ENCODE results near the gene LAMA4. TPM values are rescaled to one million over a fixed set of nuclear protein-coding genes. Genes with fewer than 3 reads are reported as not detected.

The LAMA4 gene
- total and polyA plus RNA-seq, 2 of the 13 experiments (the other 11 are each of a cell fraction or from before 2014, with no cell fraction given), result not detected

DNA sequence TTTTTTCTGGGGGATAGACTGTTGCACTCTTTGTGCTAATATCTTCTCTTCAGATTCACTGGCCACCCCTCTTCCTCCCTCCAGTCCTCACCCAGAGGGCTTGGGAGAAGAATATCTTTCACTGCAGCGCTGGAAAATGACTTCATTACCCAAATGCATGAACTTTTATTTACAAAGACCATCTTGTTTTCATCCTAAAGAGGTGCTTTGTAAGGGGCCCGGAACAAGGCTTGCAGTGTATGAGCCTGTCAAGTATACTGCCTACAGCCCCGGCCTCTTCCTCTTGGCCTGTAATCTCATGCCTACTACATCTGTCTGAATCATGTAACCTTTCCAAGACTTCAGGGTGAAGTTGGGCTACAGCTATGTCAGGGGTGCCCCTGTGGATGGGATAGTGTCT is 554 bp upstream of the LAMA4 start:
- POLR2A ChIA-PET, result no interaction called here
- Histone ChIP-seq H3K9me3 (ENCODE audit: low read length) (no peaks in the 10 kb centered on the region), H3K27ac (ENCODE audit: extremely low read length, insufficient read depth, low read length) (no peak overlapping the region), H3K4me3 (replicated peaks in 1 of 3; ENCODE audit: insufficient read depth in 1 of 3, low read depth in 2 of 3, low read length in 3 of 3) (no peak overlapping the region), H3K4me2 (ENCODE audit: low read depth, low read length) (no peak overlapping the region), H3K79me2 (ENCODE audit: insufficient read depth, low read length) (no peaks in the 10 kb centered on the region), H4K20me1 (ENCODE audit: insufficient read depth, low read length) (no peaks in the 10 kb centered on the region), H3K9ac (ENCODE audit: insufficient read depth, low read depth, low read length) (no peak overlapping the region), H3K4me1 (ENCODE audit: insufficient read depth, low read length) (no peaks in the 10 kb centered on the region), H3K27me3 (ENCODE audit: control insufficient read depth in 1 of 2, insufficient read depth in 2 of 2, low read length in 2 of 2) (peaks cover 4 to 29% of the 10 kb centered on the region in 2 experiments; a peak in 4 of 5 replicates), H3K36me3 (replicated peaks in 1 of 2; ENCODE audit: control insufficient read depth in 1 of 2, insufficient read depth in 2 of 2, low read length in 2 of 2) (no peaks in the 10 kb centered on the region), H2AFZ (ENCODE audit: low read length) (no peak overlapping the region)
- ATAC-seq, result 0 out of 3 replicates have a peak, but pooled peaks have one; percentile 17
- FAIRE-seq, result no peak
- CTCF ChIA-PET (ENCODE audit: low intra/inter-chr PET ratio, low total read pairs), result no interaction called here
- in situ Hi-C loops (cut with HindIII; ENCODE audit: extremely low pct_ligation_motif_present, low pct_unique_long_range_greater_than_20kb), result no loop called here
- intact Hi-C loops (cut with micrococcal nuclease; ENCODE audit: unreplicated experiment), result no loop called here
- no TSS peak for BruUV-seq (replicated peaks)
- TF ChIP-seq HDAC1 (CRISPR knock-in tag; IDR thresholded peaks at IDR 0.05) (no peak), ZNF562 (CRISPR knock-in tag; IDR thresholded peaks at IDR 0.05; ENCODE audit: borderline replicate concordance) (no peak), ZC3H13 (CRISPR knock-in tag; IDR thresholded peaks at IDR 0.05) (no peak), ZNF180 (CRISPR knock-in tag; IDR thresholded peaks at IDR 0.05; ENCODE audit: borderline replicate concordance, low read depth) (no peak), CHD2 (IDR thresholded peaks at IDR 0.05; ENCODE audit: low read depth, low read length) (no peak), ZMYM4 (CRISPR knock-in tag; IDR thresholded peaks at IDR 0.05) (no peak), MATR3 (CRISPR knock-in tag; IDR thresholded peaks at IDR 0.05) (no peak)
- TF ChIP-seq, protein P1, sequence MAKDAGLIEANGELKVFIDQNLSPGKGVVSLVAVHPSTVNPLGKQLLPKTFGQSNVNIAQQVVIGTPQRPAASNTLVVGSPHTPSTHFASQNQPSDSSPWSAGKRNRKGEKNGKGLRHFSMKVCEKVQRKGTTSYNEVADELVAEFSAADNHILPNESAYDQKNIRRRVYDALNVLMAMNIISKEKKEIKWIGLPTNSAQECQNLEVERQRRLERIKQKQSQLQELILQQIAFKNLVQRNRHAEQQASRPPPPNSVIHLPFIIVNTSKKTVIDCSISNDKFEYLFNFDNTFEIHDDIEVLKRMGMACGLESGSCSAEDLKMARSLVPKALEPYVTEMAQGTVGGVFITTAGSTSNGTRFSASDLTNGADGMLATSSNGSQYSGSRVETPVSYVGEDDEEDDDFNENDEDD (CRISPR knock-in tag; IDR thresholded peaks at IDR 0.05; ENCODE audit: borderline replicate concordance), result no peak
- DNase-seq (ENCODE audit: low spot score), result no peak
- 22% methylated on average over 3 of the region's 3 CpGs for WGBS (ENCODE audit: low lambda C conversion rate)

DNA sequence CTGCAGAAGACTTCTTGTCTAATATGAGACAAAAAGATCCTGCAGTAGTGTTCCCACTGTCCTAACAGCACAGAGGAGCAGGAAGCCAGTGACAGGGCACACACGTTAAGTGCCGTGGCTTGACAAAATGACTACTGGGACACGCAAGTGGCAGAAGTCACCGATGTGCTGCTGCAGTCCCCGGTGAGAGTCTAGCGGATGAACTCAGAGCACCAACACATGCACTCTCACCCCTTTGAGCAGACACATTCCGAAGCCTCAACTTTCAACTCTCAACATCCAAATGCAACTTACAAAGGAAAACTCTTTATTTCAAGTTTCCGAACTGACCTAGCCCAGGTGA is 898 bp downstream of the LAMA4 start:
- in situ Hi-C loops (cut with HindIII; ENCODE audit: extremely low pct_ligation_motif_present, low pct_unique_long_range_greater_than_20kb) (no loop called here), intact Hi-C loops (cut with micrococcal nuclease; ENCODE audit: unreplicated experiment) (no loop called here)
- Histone ChIP-seq H3K79me2 (ENCODE audit: insufficient read depth, low read length) (no peaks in the 10 kb centered on the region), H3K9me3 (ENCODE audit: low read length) (no peaks in the 10 kb centered on the region), H2AFZ (ENCODE audit: low read length) (no peak overlapping the region), H3K4me1 (ENCODE audit: insufficient read depth, low read length) (no peaks in the 10 kb centered on the region), H3K27ac (ENCODE audit: extremely low read length, insufficient read depth, low read length) (no peak overlapping the region), H3K4me2 (ENCODE audit: low read depth, low read length) (peak overlapping the region; percentile 34), H3K27me3 (ENCODE audit: control insufficient read depth in 1 of 2, insufficient read depth in 2 of 2, low read length in 2 of 2) (peaks cover 4 to 29% of the 10 kb centered on the region in 2 experiments; a peak in 4 of 5 replicates), H3K9ac (ENCODE audit: insufficient read depth, low read depth, low read length) (no peak overlapping the region), H3K36me3 (replicated peaks in 1 of 2; ENCODE audit: control insufficient read depth in 1 of 2, insufficient read depth in 2 of 2, low read length in 2 of 2) (no peaks in the 10 kb centered on the region), H4K20me1 (ENCODE audit: insufficient read depth, low read length) (no peaks in the 10 kb centered on the region), H3K4me3 (replicated peaks in 1 of 3; ENCODE audit: insufficient read depth in 1 of 3, low read depth in 2 of 3, low read length in 3 of 3) (peak overlapping the region in 1 of 3 experiments; percentile 38; a peak in 1 of 6 replicates)
- WGBS (ENCODE audit: low lambda C conversion rate), result 24% methylated on average over 8 of the region's 8 CpGs
- DNase-seq (ENCODE audit: low spot score) (no peak), FAIRE-seq (no peak), ATAC-seq (peak; percentile 65)
- BruUV-seq (replicated peaks), result no TSS peak
- POLR2A ChIA-PET, result no interaction called here
- CTCF ChIA-PET (ENCODE audit: low intra/inter-chr PET ratio, low total read pairs), result no interaction called here
- TF ChIP-seq, protein P2, sequence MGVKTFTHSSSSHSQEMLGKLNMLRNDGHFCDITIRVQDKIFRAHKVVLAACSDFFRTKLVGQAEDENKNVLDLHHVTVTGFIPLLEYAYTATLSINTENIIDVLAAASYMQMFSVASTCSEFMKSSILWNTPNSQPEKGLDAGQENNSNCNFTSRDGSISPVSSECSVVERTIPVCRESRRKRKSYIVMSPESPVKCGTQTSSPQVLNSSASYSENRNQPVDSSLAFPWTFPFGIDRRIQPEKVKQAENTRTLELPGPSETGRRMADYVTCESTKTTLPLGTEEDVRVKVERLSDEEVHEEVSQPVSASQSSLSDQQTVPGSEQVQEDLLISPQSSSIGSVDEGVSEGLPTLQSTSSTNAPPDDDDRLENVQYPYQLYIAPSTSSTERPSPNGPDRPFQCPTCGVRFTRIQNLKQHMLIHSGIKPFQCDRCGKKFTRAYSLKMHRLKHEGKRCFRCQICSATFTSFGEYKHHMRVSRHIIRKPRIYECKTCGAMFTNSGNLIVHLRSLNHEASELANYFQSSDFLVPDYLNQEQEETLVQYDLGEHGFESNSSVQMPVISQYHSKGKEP (CRISPR knock-in tag; IDR thresholded peaks at IDR 0.05), result no peak
- TF ChIP-seq SNRNP70 (IDR thresholded peaks at IDR 0.05; ENCODE audit: low read depth, low read length), result no peak
- no peak for TF ChIP-seq NCOA2 (CRISPR knock-in tag; IDR thresholded peaks at IDR 0.05)
- TF ChIP-seq REL (CRISPR knock-in tag; conservative IDR thresholded peaks at IDR 0.05), result no peak
- TF ChIP-seq SKI (IDR thresholded peaks at IDR 0.05; ENCODE audit: partially characterized antibody), result no peak
- no peak for TF ChIP-seq ZNF17 (CRISPR knock-in tag; IDR thresholded peaks at IDR 0.05)
